ENCODE data around the gene ZCCHC24.

GRCh38 chr10:79334573-79334972 is 110.9 kb downstream of the ZCCHC24 start:
- no peak for TF ChIP-seq POLR2A (IDR thresholded peaks at IDR 0.05)
- no peak for TF ChIP-seq CTCF (IDR thresholded peaks at IDR 0.05)
